ENCODE measurements around the gene SGK1.
"Not testable (repeated sequence)": the region's sequence is repeated elsewhere in the genome, so short reads cannot be mapped to it uniquely, and the experiment has no call there.

The SGK1 gene

GRCh38 chr6:134256862-134257261, 61.0 kb downstream of the SGK1 start:
- Histone ChIP-seq H3K36me3 (ENCODE audit: control insufficient read depth, low read length) (no peaks in the 10 kb centered on the region), H3K4me3 (ENCODE audit: low read length) (no peak overlapping the region), H3K27me3 (ENCODE audit: control insufficient read depth, low read length) (no peaks in the 10 kb centered on the region), H3F3A (ENCODE audit: control insufficient read depth, insufficient read depth) (no peaks in the 10 kb centered on the region), H4K20me1 (ENCODE audit: control insufficient read depth, insufficient read depth, low read depth, low read length) (no peaks in the 10 kb centered on the region), H3K27ac (ENCODE audit: low read depth, low read length) (no peak overlapping the region), H3K4me2 (ENCODE audit: low read length) (no peak overlapping the region), H3K4me1 (ENCODE audit: control insufficient read depth, low read length) (no peaks in the 10 kb centered on the region), H3K9me2 (replicated peaks; ENCODE audit: control insufficient read depth, low read length) (no peaks in the 10 kb centered on the region), H3K9me3 (ENCODE audit: control insufficient read depth, insufficient read depth, low read length) (no peaks in the 10 kb centered on the region), H3K79me2 (ENCODE audit: control insufficient read depth, low read length) (no peaks in the 10 kb centered on the region)
- no peak for TF ChIP-seq EZH2phosphoT487 (IDR thresholded peaks at IDR 0.05; ENCODE audit: borderline replicate concordance, low read length)
- no peak for TF ChIP-seq CTCF (IDR thresholded peaks at IDR 0.05; ENCODE audit: low read depth, low read length, poor library complexity, severe bottlenecking)

- H3K36me3 ChIP-seq (ENCODE audit: control insufficient read depth, low read length); H3K27ac ChIP-seq (ENCODE audit: low read depth, low read length); H3K4me1 ChIP-seq (ENCODE audit: control insufficient read depth, low read length): not testable (repeated sequence)
These were observed 62.6 kb downstream of the SGK1 start for GRCh38 chr6:134255280-134255679.

GRCh38 chr6:134254118-134254517, 63.8 kb downstream of the SGK1 start:
- H3K4me1 ChIP-seq (ENCODE audit: control insufficient read depth, low read length) = peaks cover 18% of the 10 kb centered on the region
- no peaks in the 10 kb centered on the region for H3K27me3 ChIP-seq (ENCODE audit: control insufficient read depth, low read length)
- no peaks in the 10 kb centered on the region for H4K20me1 ChIP-seq (ENCODE audit: control insufficient read depth, insufficient read depth, low read depth, low read length)
- no peaks in the 10 kb centered on the region for H3F3A ChIP-seq (ENCODE audit: control insufficient read depth, insufficient read depth)
- H3K27ac ChIP-seq (ENCODE audit: low read depth, low read length) = no peak overlapping the region
- no peak overlapping the region for H3K4me2 ChIP-seq (ENCODE audit: low read length)
- no peaks in the 10 kb centered on the region for H3K9me3 ChIP-seq (ENCODE audit: control insufficient read depth, insufficient read depth, low read length)
- TF ChIP-seq CTCF (IDR thresholded peaks at IDR 0.05; ENCODE audit: low read depth, low read length, poor library complexity, severe bottlenecking) (no peak), EZH2phosphoT487 (IDR thresholded peaks at IDR 0.05; ENCODE audit: borderline replicate concordance, low read length) (no peak)
- H3K4me3 ChIP-seq (ENCODE audit: low read length) = no peak overlapping the region
- H3K36me3 ChIP-seq (ENCODE audit: control insufficient read depth, low read length) = no peaks in the 10 kb centered on the region
- no peaks in the 10 kb centered on the region for H3K9me2 ChIP-seq (replicated peaks; ENCODE audit: control insufficient read depth, low read length)
- H3K79me2 ChIP-seq (ENCODE audit: control insufficient read depth, low read length) = no peaks in the 10 kb centered on the region

More at GRCh38 chr6:134255280-134255679, 62.6 kb downstream of the SGK1 start:
- not testable (repeated sequence) for H4K20me1 ChIP-seq (ENCODE audit: control insufficient read depth, insufficient read depth, low read depth, low read length); H3K79me2 ChIP-seq (ENCODE audit: control insufficient read depth, low read length); H3K4me2 ChIP-seq (ENCODE audit: low read length); H3F3A ChIP-seq (ENCODE audit: control insufficient read depth, insufficient read depth); H3K9me3 ChIP-seq (ENCODE audit: control insufficient read depth, insufficient read depth, low read length); H3K4me3 ChIP-seq (ENCODE audit: low read length); H3K27me3 ChIP-seq (ENCODE audit: control insufficient read depth, low read length); H3K9me2 ChIP-seq (replicated peaks; ENCODE audit: control insufficient read depth, low read length)

GRCh38 chr6:134253681-134254080, 64.2 kb downstream of the SGK1 start:
- Histone ChIP-seq H3K79me2 (ENCODE audit: control insufficient read depth, low read length) (no peaks in the 10 kb centered on the region), H3F3A (ENCODE audit: control insufficient read depth, insufficient read depth) (no peaks in the 10 kb centered on the region), H3K27ac (ENCODE audit: low read depth, low read length) (no peak overlapping the region), H3K4me2 (ENCODE audit: low read length) (no peak overlapping the region), H3K9me2 (replicated peaks; ENCODE audit: control insufficient read depth, low read length) (no peaks in the 10 kb centered on the region), H3K36me3 (ENCODE audit: control insufficient read depth, low read length) (no peaks in the 10 kb centered on the region), H4K20me1 (ENCODE audit: control insufficient read depth, insufficient read depth, low read depth, low read length) (no peaks in the 10 kb centered on the region), H3K4me1 (ENCODE audit: control insufficient read depth, low read length) (peaks cover 22% of the 10 kb centered on the region), H3K27me3 (ENCODE audit: control insufficient read depth, low read length) (no peaks in the 10 kb centered on the region), H3K9me3 (ENCODE audit: control insufficient read depth, insufficient read depth, low read length) (no peaks in the 10 kb centered on the region), H3K4me3 (ENCODE audit: low read length) (no peak overlapping the region)
- TF ChIP-seq EZH2phosphoT487 (IDR thresholded peaks at IDR 0.05; ENCODE audit: borderline replicate concordance, low read length) (no peak), CTCF (IDR thresholded peaks at IDR 0.05; ENCODE audit: low read depth, low read length, poor library complexity, severe bottlenecking) (no peak)

Measured in DOHH2 (cell line).